IMR-90 (cell line): ENCODE measurements around the gene SYNE1. TPM values are rescaled to one million over a fixed set of nuclear protein-coding genes. Genes with fewer than 3 reads are reported as not detected.

Experiments
- ATAC-seq: fragments of 200-7000 bp; cut with Tn5 transposase; 2 replicates; pipeline ENCODE4 v1.9.1; 2020; ENCODE audit warnings: low read depth, mild to moderate bottlenecking, moderate library complexity
- BruUV-seq: library from RNA; stranded (reverse); fragments of 400-500 nt; replicated peaks from 2 replicates; lab custom pipeline; 2021; lab: Mats Ljungman, UMichigan
- CTCF ChIA-PET: fragments of 300-600 bp; formaldehyde crosslinking; extraction: SDS; loops from one replicate; lab custom pipeline; 2021; ENCODE audit warnings: antibody characterized with exemption; lab: Yijun Ruan, JAX
- POLR2A ChIA-PET: fragments of 300-600 bp; sonication (Branson Sonifier 250); formaldehyde crosslinking; loops from one replicate; lab custom pipeline; 2022; ENCODE audit warnings: antibody characterized with exemption; ENCODE audit not compliant: unreplicated experiment; lab: Charles Lee
- DNase-seq: peaks from one replicate; pipeline ENCODE4 v3.0.0; 2013
- H2AFZ ChIP-seq: replicated peaks from 2 replicates; pipeline ENCODE3; 2013; ENCODE audit warnings: low read length, mild to moderate bottlenecking; ENCODE audit not compliant: poor library complexity
- H2AK5ac ChIP-seq: 2 replicates; pipeline ENCODE4 v1.6.1; 2013; ENCODE audit warnings: low read depth, low read length, inconsistent platforms
- H2AK9ac ChIP-seq: replicated peaks from 2 replicates; pipeline ENCODE3; 2013; ENCODE audit warnings: mild to moderate bottlenecking, low read depth, low read length, moderate library complexity; ENCODE audit not compliant: poor library complexity
- H2BK120ac ChIP-seq: 2 replicates; pipeline ENCODE4 v1.6.1; 2013; ENCODE audit warnings: low read depth, low read length, inconsistent platforms
- H2BK15ac ChIP-seq: 3 replicates; pipeline ENCODE4 v1.6.1; 2013; ENCODE audit warnings: low read depth, low read length, inconsistent platforms
- H2BK20ac ChIP-seq: 2 replicates; pipeline ENCODE4 v1.6.1; 2013; ENCODE audit warnings: low read depth, mild to moderate bottlenecking, inconsistent platforms, low read length, moderate library complexity
- H2BK5ac ChIP-seq: 2 replicates; pipeline ENCODE4 v1.6.1; 2013; ENCODE audit warnings: mild to moderate bottlenecking, low read depth, low read length, inconsistent platforms; ENCODE audit not compliant: poor library complexity, severe bottlenecking
- H3K14ac ChIP-seq: replicated peaks from 2 replicates; pipeline ENCODE4 v1.6.1; 2013; ENCODE audit warnings: low read depth, low read length, inconsistent platforms
- H3K18ac ChIP-seq: 2 replicates; pipeline ENCODE4 v1.6.1; 2013; ENCODE audit warnings: low read depth, low read length, control low read depth
- H3K23ac ChIP-seq: 2 replicates; pipeline ENCODE4 v1.6.1; 2013; ENCODE audit warnings: low read depth, low read length, inconsistent platforms
- H3K27ac ChIP-seq: 2 replicates; pipeline ENCODE4 v1.5.1; 2013; ENCODE audit warnings: mild to moderate bottlenecking, control low read depth, low read length; ENCODE audit not compliant: insufficient read depth
- H3K27me3 ChIP-seq: 2 replicates; pipeline ENCODE4 v1.6.1; 2013; ENCODE audit warnings: low read length; ENCODE audit not compliant: control insufficient read depth, insufficient read depth
- H3K36me3 ChIP-seq: 2 replicates; pipeline ENCODE4 v1.6.1; 2013; ENCODE audit warnings: low read length, mixed read lengths; ENCODE audit not compliant: control insufficient read depth, insufficient read depth
- H3K4ac ChIP-seq: 2 replicates; pipeline ENCODE4 v1.6.1; 2013; ENCODE audit warnings: low read depth, low read length, inconsistent platforms
- H3K4me1 ChIP-seq: 2 replicates; pipeline ENCODE4 v1.6.1; 2013; ENCODE audit warnings: low read length, mixed read lengths; ENCODE audit not compliant: control insufficient read depth, insufficient read depth
- H3K4me2 ChIP-seq: 2 replicates; pipeline ENCODE4 v1.6.1; 2013; ENCODE audit warnings: low read depth, mild to moderate bottlenecking, control low read depth, low read length, moderate library complexity
- H3K4me3 ChIP-seq: 2 replicates; pipeline ENCODE4 v1.5.1; 2013; ENCODE audit warnings: low read depth, mild to moderate bottlenecking, control low read depth, low read length, moderate library complexity; ENCODE audit not compliant: insufficient read depth
- H3K56ac ChIP-seq: 2 replicates; pipeline ENCODE4 v1.6.1; 2013; ENCODE audit warnings: low read length, inconsistent platforms; ENCODE audit not compliant: insufficient read depth; ENCODE audit errors: extremely low read depth
- H3K79me1 ChIP-seq, 2 experiments: 2 replicates each; pipeline ENCODE4 v1.6.1; 2013; ENCODE audit warnings: low read length in 2 of 2, inconsistent platforms in 1 of 2, low read depth in 1 of 2
- H3K9ac ChIP-seq: 2 replicates; pipeline ENCODE4 v1.6.1; 2013; ENCODE audit warnings: low read depth, low read length, control low read depth
- H3K9me1 ChIP-seq: 2 replicates; pipeline ENCODE4 v1.6.1; 2013; ENCODE audit warnings: low read length, inconsistent platforms; ENCODE audit not compliant: insufficient read depth
- H3K9me3 ChIP-seq: 2 replicates; pipeline ENCODE4 v1.6.1; 2013; ENCODE audit warnings: low read length; ENCODE audit not compliant: control insufficient read depth, insufficient read depth
- H4K20me1 ChIP-seq: 2 replicates; pipeline ENCODE4 v1.6.1; 2013; ENCODE audit warnings: low read length, inconsistent platforms; ENCODE audit not compliant: insufficient read depth
- H4K5ac ChIP-seq: 2 replicates; pipeline ENCODE4 v1.6.1; 2013; ENCODE audit warnings: mild to moderate bottlenecking, low read depth, low read length, control low read depth
- H4K8ac ChIP-seq, 2 experiments: 2 replicates each; pipeline ENCODE4 v1.6.1; 2013; ENCODE audit warnings: low read depth in 2 of 2, low read length in 2 of 2, control low read depth in 1 of 2, inconsistent platforms in 1 of 2
- H4K91ac ChIP-seq: 2 replicates; pipeline ENCODE4 v1.6.1; 2013; ENCODE audit warnings: low read depth, low read length, inconsistent platforms; ENCODE audit not compliant: insufficient read depth
- BHLHE40 ChIP-seq: fragments of 150-350 bp; IDR thresholded peaks from 2 replicates; pipeline ENCODE4 v1.6.1; 2016; ENCODE audit warnings: mild to moderate bottlenecking, low read depth, low read length
- CEBPB ChIP-seq: IDR thresholded peaks from 2 replicates; pipeline ENCODE4 v1.6.1; 2012; ENCODE audit warnings: low read depth, low read length, improper control_type of control experiment
- CHD1 ChIP-seq: IDR thresholded peaks from 2 replicates; pipeline ENCODE4 v1.6.1; 2012; ENCODE audit warnings: low read depth, low read length, improper control_type of control experiment
- CTCF ChIP-seq: conservative IDR thresholded peaks from 2 replicates; pipeline ENCODE4 v1.5.1; 2012; ENCODE audit warnings: mild to moderate bottlenecking, low read depth, low read length, improper control_type of control experiment
- FOS ChIP-seq: fragments of 150-350 bp; IDR thresholded peaks from 2 replicates; pipeline ENCODE4 v1.6.1; 2016; ENCODE audit warnings: low read depth, low read length
- MAFK ChIP-seq: IDR thresholded peaks from 2 replicates; pipeline ENCODE4 v1.6.1; 2012; ENCODE audit warnings: low read depth, low read length, improper control_type of control experiment
- MXI1 ChIP-seq: IDR thresholded peaks from 2 replicates; pipeline ENCODE4 v1.6.1; 2012; ENCODE audit warnings: low read depth, mild to moderate bottlenecking, low read length, moderate library complexity, borderline replicate concordance
- NFE2L2 ChIP-seq: fragments of 150-350 bp; IDR thresholded peaks from 2 replicates; pipeline ENCODE4 v1.6.1; 2016; ENCODE audit warnings: low read depth, mild to moderate bottlenecking, low read length
- POLR2A ChIP-seq: IDR thresholded peaks from 2 replicates; pipeline ENCODE4 v1.6.1; 2012; ENCODE audit warnings: mild to moderate bottlenecking, low read depth, low read length
- RAD21 ChIP-seq: IDR thresholded peaks from 2 replicates; pipeline ENCODE4 v1.6.1; 2012; ENCODE audit warnings: low read length, improper control_type of control experiment
- RCOR1 ChIP-seq: IDR thresholded peaks from 2 replicates; pipeline ENCODE4 v1.6.1; 2012; ENCODE audit warnings: mild to moderate bottlenecking, low read length, improper control_type of control experiment; ENCODE audit not compliant: insufficient replicate concordance
- SMC3 ChIP-seq: fragments of 150-350 bp; IDR thresholded peaks from 2 replicates; pipeline ENCODE4 v1.6.1; 2016; ENCODE audit warnings: low read depth, mild to moderate bottlenecking, antibody characterized with exemption, low read length, moderate library complexity
- USF2 ChIP-seq: fragments of 150-350 bp; IDR thresholded peaks from 2 replicates; pipeline ENCODE4 v1.6.1; 2017; ENCODE audit warnings: mild to moderate bottlenecking, antibody characterized with exemption, low read length, low read depth
- WGBS, 2 experiments: methylation state at CpG; one replicate each; pipeline versions ENCODE4 v1.1.5 to v1.1.7; 2013; ENCODE audit warnings: missing lambda C conversion rate in 2 of 2; ENCODE audit not compliant: insufficient read length in 1 of 2; ENCODE audit errors: extremely low coverage in 2 of 2; 5-methylcytosine and 5-hydroxymethylcytosine counted together
- dilution Hi-C: fragments of 300-500 bp; cut with HindIII; formaldehyde crosslinking; loops from one replicate; pipeline ENCODE4 v1.14.3; 2018; ENCODE audit warnings: low sequenced_read_pairs; ENCODE audit not compliant: unreplicated experiment
- in situ Hi-C: fragments of 300-500 bp; cut with MboI; formaldehyde crosslinking; loops from 3 replicates; pipeline ENCODE4 v1.14.3; 2019; ENCODE audit warnings: low sequenced_read_pairs, inconsistent platforms, mixed read lengths
- intact Hi-C: fragments of 100-400 bp; cut with micrococcal nuclease; formaldehyde crosslinking; loops from 2 replicates; pipeline ENCODE4 v1.10.0; 2022
- polyA plus RNA-seq, 3 experiments: library from polyadenylated mRNA; depleted of rRNA; stranded (reverse); fragments of >200 nt; gene quantifications; 2 replicates each; pipeline ENCODE4 v1.2.3, GENCODE V29; 2012; ENCODE audit warnings: low replicate concordance in 1 of 3
- total RNA-seq: library from RNA; depleted of rRNA; stranded (reverse); fragments of >200 nt; gene quantifications from 2 replicates; pipeline ENCODE4 v1.2.3, GENCODE V29; 2012

The SYNE1 gene
- total and polyA plus RNA-seq, 2 of the 4 experiments (the other 2 are of a cell fraction), result 34.1 to 159 TPM

- TF ChIP-seq MXI1, result no peak
- no peak for TF ChIP-seq BHLHE40
Measured at GRCh38 chr6:152099446-152100182, 537.5 kb downstream of the SYNE1 start (continued).

GRCh38 chr6:152098683-152099082, 538.5 kb downstream of the SYNE1 start:
- H3K18ac ChIP-seq, result no peak overlapping the region
- BruUV-seq, result no TSS peak
- dilution Hi-C loops, result no loop called here
- TF ChIP-seq CEBPB, result no peak
- TF ChIP-seq USF2, result no peak
- TF ChIP-seq FOS, result no peak
- TF ChIP-seq RAD21, result no peak
- no peak for TF ChIP-seq NFE2L2
- no peak for TF ChIP-seq POLR2A
- TF ChIP-seq SMC3, result no peak
- TF ChIP-seq MAFK, result no peak
- TF ChIP-seq CHD1, result no peak
- TF ChIP-seq CTCF, result no peak
- no peak for TF ChIP-seq RCOR1
- TF ChIP-seq BHLHE40, result no peak

More at GRCh38 chr6:152098683-152099082, 538.5 kb downstream of the SYNE1 start:
- Histone ChIP-seq H4K20me1 (no peaks in the 10 kb centered on the region), H2AFZ (no peak overlapping the region), H2AK5ac (no peak overlapping the region), H3K27me3 (no peaks in the 10 kb centered on the region), H4K8ac (no peak overlapping the region), H3K9me3 (peaks cover 3% of the 10 kb centered on the region), H3K79me1 (no peaks in the 10 kb centered on the region), H2BK5ac (no peak overlapping the region), H3K9me1 (peaks cover 18% of the 10 kb centered on the region; the same call in 1 of the 2 replicates), H2BK120ac (no peak overlapping the region; the same call in 1 of the 2 replicates), H3K4me2 (no peak overlapping the region), H3K23ac (no peak overlapping the region), H3K4me3 (no peak overlapping the region), H4K5ac (no peak overlapping the region), H3K4me1 (peaks cover 29% of the 10 kb centered on the region), H2BK20ac (no peak overlapping the region; the same call in 1 of the 2 replicates), H2BK15ac (no peak overlapping the region; the same call in 2 of the 3 replicates), H3K14ac (no peak overlapping the region), H3K27ac (no peak overlapping the region), H3K4ac (no peak overlapping the region), H2AK9ac (no peak overlapping the region), H3K36me3 (no peaks in the 10 kb centered on the region), H3K56ac (no peak overlapping the region), H4K91ac (no peak overlapping the region), H3K9ac (no peak overlapping the region)
- no peak for DNase-seq
- no peak for ATAC-seq
- 100% methylated on average over 8 of the region's 14 CpGs; no CpG with 5 or more reads in 1 of the 2 experiments for WGBS, 2 experiments
- intact Hi-C loops, result loop anchor here (5.0 kb wide), 1 partner anchor 706 kb away; the partner anchor contains the start of gene ZBTB2
- ChIA-PET POLR2A (no interaction called here), CTCF (no interaction called here)
- in situ Hi-C loops, result no loop called here
